ENCODE measurements around the gene PRTG.

PRTG gene

GRCh38 chr15:55687792-55688191 lies 55.2 kb downstream of the PRTG start:
- no peak overlapping the region for H3K4me3 ChIP-seq (replicated peaks; ENCODE audit: insufficient read depth, low read length)
- H3K27me3 ChIP-seq (ENCODE audit: insufficient read depth, poor library complexity, severe bottlenecking) = no peaks in the 10 kb centered on the region
- no peak overlapping the region for H3K27ac ChIP-seq (replicated peaks)
- no peak for DNase-seq (ENCODE audit: low read depth in 1 of 2, low spot score in 1 of 2)
- TF ChIP-seq SPI1 (IDR thresholded peaks at IDR 0.05; ENCODE audit: borderline replicate concordance, low read depth) (no peak), POLR2AphosphoS5 (IDR thresholded peaks at IDR 0.05; ENCODE audit: low read depth) (no peak), GABPA (IDR thresholded peaks at IDR 0.05; ENCODE audit: low read depth) (no peak)
- TF ChIP-seq, protein P1, sequence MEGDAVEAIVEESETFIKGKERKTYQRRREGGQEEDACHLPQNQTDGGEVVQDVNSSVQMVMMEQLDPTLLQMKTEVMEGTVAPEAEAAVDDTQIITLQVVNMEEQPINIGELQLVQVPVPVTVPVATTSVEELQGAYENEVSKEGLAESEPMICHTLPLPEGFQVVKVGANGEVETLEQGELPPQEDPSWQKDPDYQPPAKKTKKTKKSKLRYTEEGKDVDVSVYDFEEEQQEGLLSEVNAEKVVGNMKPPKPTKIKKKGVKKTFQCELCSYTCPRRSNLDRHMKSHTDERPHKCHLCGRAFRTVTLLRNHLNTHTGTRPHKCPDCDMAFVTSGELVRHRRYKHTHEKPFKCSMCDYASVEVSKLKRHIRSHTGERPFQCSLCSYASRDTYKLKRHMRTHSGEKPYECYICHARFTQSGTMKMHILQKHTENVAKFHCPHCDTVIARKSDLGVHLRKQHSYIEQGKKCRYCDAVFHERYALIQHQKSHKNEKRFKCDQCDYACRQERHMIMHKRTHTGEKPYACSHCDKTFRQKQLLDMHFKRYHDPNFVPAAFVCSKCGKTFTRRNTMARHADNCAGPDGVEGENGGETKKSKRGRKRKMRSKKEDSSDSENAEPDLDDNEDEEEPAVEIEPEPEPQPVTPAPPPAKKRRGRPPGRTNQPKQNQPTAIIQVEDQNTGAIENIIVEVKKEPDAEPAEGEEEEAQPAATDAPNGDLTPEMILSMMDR (IDR thresholded peaks at IDR 0.05; ENCODE audit: insufficient read depth, low read length) = no peak
- TF ChIP-seq, protein P2, sequence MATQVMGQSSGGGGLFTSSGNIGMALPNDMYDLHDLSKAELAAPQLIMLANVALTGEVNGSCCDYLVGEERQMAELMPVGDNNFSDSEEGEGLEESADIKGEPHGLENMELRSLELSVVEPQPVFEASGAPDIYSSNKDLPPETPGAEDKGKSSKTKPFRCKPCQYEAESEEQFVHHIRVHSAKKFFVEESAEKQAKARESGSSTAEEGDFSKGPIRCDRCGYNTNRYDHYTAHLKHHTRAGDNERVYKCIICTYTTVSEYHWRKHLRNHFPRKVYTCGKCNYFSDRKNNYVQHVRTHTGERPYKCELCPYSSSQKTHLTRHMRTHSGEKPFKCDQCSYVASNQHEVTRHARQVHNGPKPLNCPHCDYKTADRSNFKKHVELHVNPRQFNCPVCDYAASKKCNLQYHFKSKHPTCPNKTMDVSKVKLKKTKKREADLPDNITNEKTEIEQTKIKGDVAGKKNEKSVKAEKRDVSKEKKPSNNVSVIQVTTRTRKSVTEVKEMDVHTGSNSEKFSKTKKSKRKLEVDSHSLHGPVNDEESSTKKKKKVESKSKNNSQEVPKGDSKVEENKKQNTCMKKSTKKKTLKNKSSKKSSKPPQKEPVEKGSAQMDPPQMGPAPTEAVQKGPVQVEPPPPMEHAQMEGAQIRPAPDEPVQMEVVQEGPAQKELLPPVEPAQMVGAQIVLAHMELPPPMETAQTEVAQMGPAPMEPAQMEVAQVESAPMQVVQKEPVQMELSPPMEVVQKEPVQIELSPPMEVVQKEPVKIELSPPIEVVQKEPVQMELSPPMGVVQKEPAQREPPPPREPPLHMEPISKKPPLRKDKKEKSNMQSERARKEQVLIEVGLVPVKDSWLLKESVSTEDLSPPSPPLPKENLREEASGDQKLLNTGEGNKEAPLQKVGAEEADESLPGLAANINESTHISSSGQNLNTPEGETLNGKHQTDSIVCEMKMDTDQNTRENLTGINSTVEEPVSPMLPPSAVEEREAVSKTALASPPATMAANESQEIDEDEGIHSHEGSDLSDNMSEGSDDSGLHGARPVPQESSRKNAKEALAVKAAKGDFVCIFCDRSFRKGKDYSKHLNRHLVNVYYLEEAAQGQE (IDR thresholded peaks at IDR 0.05; ENCODE audit: insufficient replicate concordance, low read depth) = no peak

GRCh38 chr15:55685286-55685685 lies 57.7 kb downstream of the PRTG start:
- Histone ChIP-seq H3K27me3 (ENCODE audit: insufficient read depth, poor library complexity, severe bottlenecking) (no peaks in the 10 kb centered on the region), H3K4me3 (replicated peaks; ENCODE audit: insufficient read depth, low read length) (no peak overlapping the region), H3K27ac (replicated peaks) (no peak overlapping the region)
- DNase-seq (ENCODE audit: low read depth in 1 of 2, low spot score in 1 of 2) = no peak
- TF ChIP-seq, protein P2 (IDR thresholded peaks at IDR 0.05; ENCODE audit: insufficient replicate concordance, low read depth) = no peak
- TF ChIP-seq SPI1 (IDR thresholded peaks at IDR 0.05; ENCODE audit: borderline replicate concordance, low read depth) = no peak
- TF ChIP-seq GABPA (IDR thresholded peaks at IDR 0.05; ENCODE audit: low read depth) = no peak
- TF ChIP-seq, protein P1 (IDR thresholded peaks at IDR 0.05; ENCODE audit: insufficient read depth, low read length) = no peak

GRCh38 chr15:55683376-55683775 lies 59.6 kb downstream of the PRTG start:
- Histone ChIP-seq H3K27ac (replicated peaks) (no peak overlapping the region), H3K27me3 (ENCODE audit: insufficient read depth, poor library complexity, severe bottlenecking) (no peaks in the 10 kb centered on the region), H3K4me3 (replicated peaks; ENCODE audit: insufficient read depth, low read length) (no peak overlapping the region)
- no peak for DNase-seq (ENCODE audit: low read depth in 1 of 2, low spot score in 1 of 2)
- TF ChIP-seq POLR2AphosphoS5 (IDR thresholded peaks at IDR 0.05; ENCODE audit: low read depth) = no peak
- TF ChIP-seq SPI1 (IDR thresholded peaks at IDR 0.05; ENCODE audit: borderline replicate concordance, low read depth) = no peak
- TF ChIP-seq GABPA (IDR thresholded peaks at IDR 0.05; ENCODE audit: low read depth) = no peak

- Histone ChIP-seq H3K4me3 (replicated peaks; ENCODE audit: insufficient read depth, low read length) (no peak overlapping the region), H3K27me3 (ENCODE audit: insufficient read depth, poor library complexity, severe bottlenecking) (no peaks in the 10 kb centered on the region), H3K27ac (replicated peaks) (no peak overlapping the region)
- no peak for DNase-seq (ENCODE audit: low read depth in 1 of 2, low spot score in 1 of 2)
- TF ChIP-seq, protein P2 (IDR thresholded peaks at IDR 0.05; ENCODE audit: insufficient replicate concordance, low read depth) = no peak
- TF ChIP-seq SPI1 (IDR thresholded peaks at IDR 0.05; ENCODE audit: borderline replicate concordance, low read depth) (no peak), POLR2AphosphoS5 (IDR thresholded peaks at IDR 0.05; ENCODE audit: low read depth) (no peak), GABPA (IDR thresholded peaks at IDR 0.05; ENCODE audit: low read depth) (no peak)
- TF ChIP-seq, protein P1 (IDR thresholded peaks at IDR 0.05; ENCODE audit: insufficient read depth, low read length) = no peak
Measured at GRCh38 chr15:55681631-55682030, 61.3 kb downstream of the PRTG start.
